Smooth muscle cell of the brain vasculature (primary cell): ENCODE results near the gene WDR76.

Source experiments
- DNase-seq: peaks from one replicate; pipeline ENCODE4 v3.0.0-alpha.2; 2012; ENCODE audit warnings: low read depth, low spot score

WDR76 gene

DNA sequence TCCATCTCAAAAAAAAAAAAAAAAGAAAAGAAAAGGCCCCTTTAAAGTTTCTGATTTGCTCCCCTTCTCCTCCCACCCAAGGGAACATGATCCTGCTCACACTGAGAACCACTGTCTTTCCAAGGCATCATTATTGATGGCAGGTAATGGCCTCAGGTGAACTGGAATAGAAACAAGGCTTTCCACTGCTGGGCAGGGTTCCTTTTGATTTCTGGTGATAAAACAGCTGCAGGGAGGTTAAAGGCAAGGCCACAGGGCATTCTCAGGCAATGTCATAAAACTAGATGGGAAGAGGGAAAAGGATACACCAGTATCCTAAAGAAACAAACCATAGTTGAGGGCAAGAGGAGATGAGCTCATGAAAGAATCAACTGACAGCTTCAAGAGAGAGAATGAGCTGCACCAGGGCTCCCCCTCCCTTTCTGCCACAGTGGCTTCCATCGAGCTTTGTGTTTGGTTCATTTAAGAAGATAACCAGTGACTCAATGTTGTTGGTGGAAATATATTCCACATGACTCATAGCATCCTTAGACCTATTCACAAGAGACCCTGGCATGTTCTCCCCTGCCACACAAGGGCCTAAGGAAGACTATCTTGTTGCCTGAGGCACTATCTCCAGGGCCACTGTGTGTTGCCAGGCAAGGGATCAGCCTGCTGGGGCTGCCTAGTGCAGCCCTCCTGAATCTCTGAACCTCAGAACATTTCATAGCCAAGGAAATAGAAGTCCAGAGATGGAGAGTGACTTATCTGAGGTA is 86.4 kb downstream of the WDR76 start:
- peak; percentile 88 for DNase-seq

DNA sequence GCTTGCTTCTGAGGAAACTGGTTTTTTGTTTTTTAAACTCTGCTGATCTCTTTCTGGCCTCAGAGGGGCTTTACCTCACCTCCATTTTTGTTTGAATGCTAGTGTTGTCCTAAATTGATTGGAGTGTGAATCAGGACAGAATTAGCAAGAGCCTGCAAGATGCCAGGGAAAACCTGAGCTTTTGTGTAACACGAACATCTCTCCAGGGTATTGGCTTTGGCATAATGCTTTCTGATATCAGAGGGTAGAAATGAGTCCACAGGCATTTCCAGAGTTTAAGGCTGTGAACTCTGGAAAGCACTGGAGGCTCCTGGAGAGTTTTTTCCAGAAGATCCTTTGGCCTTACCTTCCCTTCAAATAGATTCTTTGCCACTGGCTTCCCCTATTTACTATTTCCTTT is 87.1 kb downstream of the WDR76 start:
- no peak for DNase-seq

DNA sequence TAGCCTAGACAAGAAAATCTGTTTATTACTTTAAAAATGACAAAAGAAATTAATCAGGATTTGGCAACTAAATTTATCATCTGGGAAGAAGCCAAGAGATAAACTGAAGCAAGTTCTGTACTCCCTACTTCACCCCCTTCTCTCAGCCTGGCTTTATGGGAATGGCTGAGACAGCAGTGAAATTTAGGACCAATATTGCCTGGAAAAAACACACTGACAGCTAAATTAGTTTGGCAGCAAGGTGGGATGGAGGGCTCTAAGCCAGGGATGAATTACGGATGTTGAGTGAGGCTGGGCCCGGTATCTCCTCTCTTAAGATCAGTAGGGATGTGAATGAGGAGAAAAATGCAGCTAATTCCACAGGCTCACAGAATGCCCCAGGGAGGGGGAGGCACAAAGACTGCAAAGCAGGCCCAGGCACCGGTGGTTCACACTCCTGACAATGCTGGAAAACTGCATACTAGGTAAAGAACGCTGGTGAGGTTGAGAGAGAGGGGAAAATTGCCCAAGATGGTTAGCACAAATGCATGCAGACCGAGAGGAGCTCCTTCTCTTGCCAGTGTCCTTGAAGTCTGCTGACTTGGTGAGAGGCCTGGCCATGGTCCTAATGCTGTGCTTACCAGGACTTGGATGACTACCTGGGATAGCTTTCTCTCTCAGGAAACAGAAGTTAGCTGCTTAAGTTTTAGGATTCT is 89.0 kb downstream of the WDR76 start:
- no peak for DNase-seq

DNA sequence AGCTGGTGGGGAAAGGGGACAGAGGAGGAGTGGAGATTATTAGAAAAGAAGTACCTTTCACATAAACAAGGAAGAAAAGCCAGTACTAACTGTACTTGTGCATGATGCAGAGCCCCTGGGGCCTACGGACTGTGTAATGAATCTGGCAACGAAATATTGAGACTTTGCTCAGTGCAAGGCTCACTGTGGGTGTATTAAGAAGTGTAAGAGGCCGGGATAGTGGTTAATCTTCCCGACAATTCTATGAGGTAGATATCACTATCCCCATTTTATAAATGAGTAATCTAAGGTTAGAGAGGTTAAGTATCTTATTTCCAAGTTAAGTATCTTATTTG is 89.5 kb downstream of the WDR76 start:
- no peak for DNase-seq
